Measurements from ENCODE around the gene KCNG4. TPM values are rescaled to one million over a fixed set of nuclear protein-coding genes. Genes with fewer than 3 reads are reported as not detected.

KCNG4 gene
- total RNA-seq, 2 donors from 2014 or later: not detected

DNA sequence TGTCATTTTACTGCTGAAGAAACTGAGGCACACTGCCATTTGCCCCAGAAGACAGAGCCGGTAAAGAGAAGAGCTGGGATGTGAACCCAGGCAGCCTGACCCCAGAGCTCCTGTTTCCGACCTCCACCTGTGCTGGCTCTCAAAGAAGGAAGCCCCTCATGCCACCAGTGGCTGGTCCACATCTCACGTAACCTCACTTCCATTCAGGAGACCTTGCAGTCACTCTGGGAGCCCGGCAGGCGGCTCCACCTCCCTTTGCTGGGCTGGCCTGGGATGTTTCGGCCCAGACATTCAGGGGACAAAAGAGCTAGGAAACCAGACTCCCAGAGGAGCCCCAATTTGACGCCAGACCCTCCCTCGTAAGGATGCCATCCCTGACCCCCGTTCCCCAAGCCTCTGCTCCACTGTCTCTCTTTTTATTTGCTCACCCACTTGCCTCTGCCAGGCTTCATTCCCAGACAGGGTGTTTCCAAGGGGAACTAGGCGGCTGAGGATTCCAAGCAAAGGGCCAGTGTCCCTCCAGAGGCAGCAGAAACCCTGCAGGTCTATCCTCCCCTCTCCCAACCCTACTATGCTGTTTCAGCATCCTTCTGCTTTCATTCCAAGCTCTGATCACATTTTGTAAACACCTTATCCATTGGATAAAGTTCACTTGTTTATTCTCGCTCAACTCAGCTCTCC lies 55.8 kb downstream of the KCNG4 start:
- DNase-seq (ENCODE audit: low spot score in 2 of 2) (no peak), ATAC-seq (no peak)
- H3K36me3 Mint-ChIP-seq: peaks cover 5 to 19% of the 10 kb centered on the region in 2 donors
- peak overlapping the region; percentile 82 to 95 for H3K27ac Mint-ChIP-seq
- no peaks in the 10 kb centered on the region for H3K9me3 Mint-ChIP-seq

DNA sequence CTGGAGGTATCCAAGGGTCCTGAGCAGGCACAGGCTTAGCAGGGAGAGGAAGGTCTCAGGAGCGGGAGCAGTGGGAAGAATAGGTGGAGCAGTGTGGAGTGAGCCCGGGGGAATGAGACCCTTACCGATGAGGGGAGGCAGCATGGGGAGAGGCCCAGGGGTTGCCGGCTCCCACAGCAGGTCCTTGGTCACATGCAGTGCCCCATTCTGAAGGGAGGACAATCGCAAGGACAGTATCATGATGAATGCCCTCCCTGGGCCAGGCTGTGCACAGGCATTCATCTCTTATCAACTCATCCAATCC lies 56.3 kb downstream of the KCNG4 start:
- no peak for ATAC-seq
- Mint-ChIP-seq H3K9me3 (no peaks in the 10 kb centered on the region), H3K36me3 (peaks cover 5 to 19% of the 10 kb centered on the region in 2 donors), H3K27ac (peak overlapping the region in 1 of 2 donors; percentile 48)
- DNase-seq (ENCODE audit: low spot score in 2 of 2): no peak

DNA sequence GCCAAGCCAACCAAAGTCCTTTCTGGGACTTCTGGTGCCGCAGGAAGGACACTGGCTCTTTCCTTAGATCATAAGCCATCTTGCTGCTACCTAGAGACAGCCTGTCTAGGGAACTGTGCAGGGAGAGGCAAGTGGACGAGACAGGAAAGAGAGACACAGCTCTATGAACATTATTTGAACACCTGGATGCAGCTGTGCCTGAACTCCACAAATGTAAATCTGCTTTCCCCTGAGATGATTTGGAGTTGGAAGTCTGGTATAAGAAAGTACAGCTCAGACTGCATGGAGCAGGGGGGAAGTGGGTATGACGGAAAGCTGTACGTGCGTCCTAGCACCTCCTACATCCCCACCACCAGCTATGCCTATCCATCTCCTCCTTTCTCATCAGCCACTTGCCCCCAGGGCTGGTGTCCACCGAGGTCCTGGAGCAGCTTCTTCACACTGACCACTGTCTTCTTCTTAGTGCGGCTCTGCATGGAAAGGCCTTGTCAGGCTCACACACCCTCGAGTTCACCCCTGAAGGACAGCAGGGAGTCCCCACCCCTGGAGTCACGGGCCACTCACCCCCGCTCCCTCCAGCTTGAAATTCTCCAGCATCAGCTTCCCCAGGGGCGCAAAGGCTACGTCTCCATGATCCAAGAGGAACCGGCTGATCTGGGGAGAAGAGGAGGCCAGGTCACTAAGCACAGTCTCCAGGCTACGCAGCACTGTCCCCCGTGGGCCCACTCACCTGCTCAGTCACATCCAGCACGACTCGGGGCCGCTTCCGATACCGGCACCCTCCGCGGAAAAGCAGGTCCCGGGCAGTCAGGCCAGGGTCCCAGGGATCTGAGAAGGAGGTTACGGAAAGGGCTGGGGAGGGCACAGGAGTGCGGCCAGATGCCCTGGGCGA lies 56.9 kb downstream of the KCNG4 start:
- ATAC-seq: no peak
- peak overlapping the region in 1 of 2 donors; percentile 48 for H3K27ac Mint-ChIP-seq
- DNase-seq (ENCODE audit: low spot score in 2 of 2): no peak

DNA sequence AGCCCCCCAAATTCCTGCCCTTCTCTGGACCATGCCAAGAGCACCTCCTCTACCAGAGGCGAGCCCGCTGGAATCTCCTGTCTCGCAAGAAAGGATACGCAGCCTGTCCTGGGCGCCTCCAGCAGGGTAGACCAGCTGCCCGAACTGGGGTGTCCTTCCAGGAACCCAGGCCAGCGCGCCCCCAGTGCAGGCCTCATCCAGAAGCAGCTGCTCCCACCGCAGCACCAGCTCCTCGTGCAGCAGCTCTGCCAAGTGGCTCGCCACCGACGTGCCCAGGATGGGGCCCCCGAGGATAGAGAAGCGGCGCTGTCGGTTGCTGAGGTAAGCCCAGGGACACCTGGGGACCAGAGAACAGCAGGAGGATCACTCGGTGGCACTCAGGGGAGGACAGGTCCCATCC lies 57.7 kb downstream of the KCNG4 start:
- ATAC-seq: no peak
- DNase-seq (ENCODE audit: low spot score in 2 of 2): no peak
- no peaks in the 10 kb centered on the region for H3K9me3 Mint-ChIP-seq
- peaks cover 5 to 19% of the 10 kb centered on the region in 2 donors for H3K36me3 Mint-ChIP-seq
- H3K27ac Mint-ChIP-seq: no peak overlapping the region

More for the DNA sequence above, 56.9 kb downstream of the KCNG4 start:
- Mint-ChIP-seq H3K36me3 (peaks cover 5 to 19% of the 10 kb centered on the region in 2 donors), H3K9me3 (no peaks in the 10 kb centered on the region)

GRCh38 chr16:84181144-84181915 lies 58.5 kb downstream of the KCNG4 start:
- ATAC-seq: no peak

DNA sequence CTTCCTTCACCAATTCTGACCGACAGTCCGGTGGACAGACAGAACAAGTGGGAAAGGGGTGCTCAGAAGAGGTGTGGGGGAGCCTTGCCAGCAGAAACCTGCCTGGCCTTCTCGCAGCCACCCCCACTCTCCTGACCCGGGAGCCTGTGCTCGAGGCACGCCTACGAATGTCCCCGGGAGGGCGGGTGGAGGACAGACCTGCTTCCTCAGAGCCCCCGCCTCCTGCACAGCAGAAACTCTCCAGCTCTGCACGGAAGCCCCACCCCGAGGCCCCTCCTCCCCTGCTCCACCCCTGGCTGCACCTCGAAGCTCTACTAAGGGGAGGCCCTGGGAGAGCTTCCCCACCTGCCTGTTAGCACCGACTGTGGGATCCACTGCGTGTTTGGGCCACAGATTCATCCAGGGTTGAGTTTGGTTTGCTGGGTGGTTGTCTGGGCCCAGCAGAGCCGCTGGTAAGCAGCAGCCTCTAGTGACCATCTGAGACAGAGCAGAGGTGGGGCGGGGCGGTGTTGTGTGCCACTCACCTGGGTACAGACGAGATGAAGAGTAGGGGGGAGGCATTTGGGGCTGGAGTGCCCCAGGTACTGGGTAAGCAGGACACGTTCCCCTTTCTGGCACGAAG lies 59.2 kb downstream of the KCNG4 start:
- ATAC-seq (no peak), DNase-seq (ENCODE audit: low spot score in 2 of 2) (no peak)
- Mint-ChIP-seq H3K9me3 (no peaks in the 10 kb centered on the region), H3K36me3 (peaks cover 0 to 14% of the 10 kb centered on the region in 2 donors), H3K27ac (no peak overlapping the region)

More at GRCh38 chr16:84181144-84181915, 58.5 kb downstream of the KCNG4 start:
- no peak for DNase-seq (ENCODE audit: low spot score in 2 of 2)
- Mint-ChIP-seq H3K27ac (no peak overlapping the region), H3K36me3 (peaks cover 0 to 14% of the 10 kb centered on the region in 2 donors), H3K9me3 (no peaks in the 10 kb centered on the region)

- DNase-seq (ENCODE audit: low spot score in 2 of 2) (no peak), ATAC-seq (no peak)
- H3K36me3 Mint-ChIP-seq: peaks cover 0 to 9% of the 10 kb centered on the region in 2 donors
- H3K9me3 Mint-ChIP-seq: no peaks in the 10 kb centered on the region
- H3K27ac Mint-ChIP-seq: no peak overlapping the region
These were observed 60.0 kb downstream of the KCNG4 start for GRCh38 chr16:84179612-84180320.

- ATAC-seq: no peak
- no peak for DNase-seq (ENCODE audit: low spot score in 2 of 2)
- Mint-ChIP-seq H3K36me3 (peaks cover 0 to 2% of the 10 kb centered on the region in 2 donors), H3K27ac (peak overlapping the region in 1 of 2 donors; percentile 59), H3K9me3 (no peaks in the 10 kb centered on the region)
These were observed 60.8 kb downstream of the KCNG4 start for GRCh38 chr16:84178892-84179611.

DNA sequence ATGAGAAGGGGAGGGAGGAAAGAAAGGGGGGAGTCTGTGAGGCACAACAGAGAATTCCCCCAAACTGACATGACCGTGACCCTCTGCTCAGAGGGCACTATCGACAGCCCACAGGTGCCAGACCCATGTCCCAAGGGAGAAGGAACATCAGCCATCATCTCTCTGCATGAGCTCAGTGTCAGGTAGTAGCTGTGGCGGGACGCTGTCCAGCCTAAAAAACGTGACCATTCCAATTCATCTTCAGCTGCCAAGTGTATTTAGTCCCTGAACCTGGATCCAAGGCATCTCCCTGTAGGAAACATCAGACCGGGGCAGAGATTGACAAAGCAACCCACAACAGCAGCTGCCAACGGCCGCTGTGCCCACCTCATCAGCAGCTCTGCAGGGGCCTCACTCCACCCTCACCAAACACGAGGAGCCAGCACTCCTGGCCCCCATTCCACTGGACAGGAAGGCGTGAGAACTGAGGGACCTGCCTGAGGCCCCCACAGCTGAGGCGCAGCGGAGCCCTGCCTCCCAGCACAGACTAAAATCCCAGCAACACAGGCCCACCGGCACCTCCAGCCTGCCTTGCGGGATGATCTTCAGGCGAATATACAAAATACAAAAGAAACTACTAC lies 61.6 kb downstream of the KCNG4 start:
- H3K36me3 Mint-ChIP-seq: no peaks in the 10 kb centered on the region
- H3K27ac Mint-ChIP-seq: peak overlapping the region; percentile 33 to 59
- ATAC-seq (no peak), DNase-seq (ENCODE audit: low spot score in 2 of 2) (no peak)
- H3K9me3 Mint-ChIP-seq: no peaks in the 10 kb centered on the region

DNA sequence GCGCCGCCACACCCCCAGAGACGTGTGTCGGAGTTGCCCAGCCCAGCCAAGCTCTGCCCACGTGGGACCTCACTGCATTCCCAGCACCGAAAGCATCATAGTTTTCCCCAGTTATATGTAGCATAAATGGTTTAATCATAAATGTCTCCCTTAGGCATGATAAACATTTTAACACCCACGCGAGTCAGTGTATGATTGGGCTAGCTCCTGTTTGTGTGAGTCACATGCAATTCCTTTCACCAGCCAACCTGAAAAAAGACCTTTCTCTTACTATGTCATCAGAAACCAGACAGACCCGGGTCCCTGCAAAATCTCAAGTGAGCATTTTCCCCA lies 62.1 kb downstream of the KCNG4 start:
- no peaks in the 10 kb centered on the region for H3K36me3 Mint-ChIP-seq
- H3K9me3 Mint-ChIP-seq: no peaks in the 10 kb centered on the region
- H3K27ac Mint-ChIP-seq: peak overlapping the region; percentile 33 to 59
- ATAC-seq (peak; percentile 29 to 70), DNase-seq (ENCODE audit: low spot score in 2 of 2) (no peak)

GRCh38 chr16:84176192-84177053 lies 63.4 kb downstream of the KCNG4 start:
- DNase-seq (ENCODE audit: low spot score in 2 of 2) (no peak), ATAC-seq (no peak)
- Mint-ChIP-seq H3K36me3 (no peaks in the 10 kb centered on the region), H3K9me3 (no peaks in the 10 kb centered on the region), H3K27ac (no peak overlapping the region)

- ATAC-seq (peak; percentile 71 to 79), DNase-seq (ENCODE audit: low spot score in 2 of 2) (peak in 1 of 2 donors; percentile 47)
- Mint-ChIP-seq H3K9me3 (no peaks in the 10 kb centered on the region), H3K27ac (peak overlapping the region in 1 of 2 donors; percentile 1), H3K36me3 (no peaks in the 10 kb centered on the region)
These were observed 64.3 kb downstream of the KCNG4 start for GRCh38 chr16:84175350-84176081.

- Mint-ChIP-seq H3K36me3 (no peaks in the 10 kb centered on the region), H3K9me3 (no peaks in the 10 kb centered on the region), H3K27ac (no peak overlapping the region)
- peak in 1 of 2 donors; percentile 42 for ATAC-seq
- no peak for DNase-seq (ENCODE audit: low spot score in 2 of 2)
These were observed 65.4 kb downstream of the KCNG4 start for GRCh38 chr16:84174396-84174795.

GRCh38 chr16:84169765-84170310 lies 70.0 kb downstream of the KCNG4 start:
- Mint-ChIP-seq H3K9me3 (no peaks in the 10 kb centered on the region), H3K27ac (no peak overlapping the region), H3K36me3 (no peaks in the 10 kb centered on the region)
- DNase-seq (ENCODE audit: low spot score in 2 of 2): no peak
- ATAC-seq: no peak

All from activated naive CD4-positive, alpha-beta T cell treated with anti-CD3 and anti-CD28 coated beads, Interleukin-2, amount 50 U/mL, for 72 hours (primary cell).